ENCODE results near the gene RNF123. TPM values are rescaled to one million over a fixed set of nuclear protein-coding genes. Genes with fewer than 3 reads are reported as not detected.
"Not testable (repeated sequence)": the region's sequence is repeated elsewhere in the genome, so short reads cannot be mapped to it uniquely, and the experiment has no call there.

RNF123 gene
- total RNA-seq, 1 donor, result 31.5 TPM

GRCh38 chr3:49674497-49674983 is 14.8 kb upstream of the RNF123 start:
- H3K4me3 ChIP-seq (ENCODE audit: low read depth, low read length), result peak overlapping the region; percentile 82
- no peak for DNase-seq (ENCODE audit: low read depth)
- no peak for TF ChIP-seq CTCF (IDR thresholded peaks at IDR 0.05; ENCODE audit: insufficient read depth, low read depth, low read length)

GRCh38 chr3:49675912-49676311 is 13.4 kb upstream of the RNF123 start:
- DNase-seq (ENCODE audit: low read depth), result no peak
- TF ChIP-seq CTCF (IDR thresholded peaks at IDR 0.05; ENCODE audit: insufficient read depth, low read depth, low read length), result no peak

GRCh38 chr3:49680493-49681231 is 8.7 kb upstream of the RNF123 start:
- no peak for DNase-seq (ENCODE audit: low read depth)
- H3K4me3 ChIP-seq (ENCODE audit: low read depth, low read length), result no peak overlapping the region
- TF ChIP-seq CTCF (IDR thresholded peaks at IDR 0.05; ENCODE audit: insufficient read depth, low read depth, low read length), result no peak

More at GRCh38 chr3:49675912-49676311, 13.4 kb upstream of the RNF123 start:
- H3K4me3 ChIP-seq (ENCODE audit: low read depth, low read length), result no peak overlapping the region

GRCh38 chr3:49681232-49681522 is 8.2 kb upstream of the RNF123 start:
- H3K4me3 ChIP-seq (ENCODE audit: low read depth, low read length), result no peak overlapping the region
- no peak for TF ChIP-seq CTCF (IDR thresholded peaks at IDR 0.05; ENCODE audit: insufficient read depth, low read depth, low read length)
- DNase-seq (ENCODE audit: low read depth), result no peak

GRCh38 chr3:49681543-49681942 is 7.8 kb upstream of the RNF123 start:
- no peak for TF ChIP-seq CTCF (IDR thresholded peaks at IDR 0.05; ENCODE audit: insufficient read depth, low read depth, low read length)

GRCh38 chr3:49683162-49683561 is 6.2 kb upstream of the RNF123 start:
- H3K4me3 ChIP-seq (ENCODE audit: low read depth, low read length), result no peak overlapping the region
- no peak for TF ChIP-seq CTCF (IDR thresholded peaks at IDR 0.05; ENCODE audit: insufficient read depth, low read depth, low read length)
- DNase-seq (ENCODE audit: low read depth), result no peak

More at GRCh38 chr3:49681543-49681942, 7.8 kb upstream of the RNF123 start:
- no peak for DNase-seq (ENCODE audit: low read depth)
- H3K4me3 ChIP-seq (ENCODE audit: low read depth, low read length), result no peak overlapping the region

GRCh38 chr3:49684453-49684852 is 4.9 kb upstream of the RNF123 start:
- DNase-seq (ENCODE audit: low read depth); H3K4me3 ChIP-seq (ENCODE audit: low read depth, low read length): not testable (repeated sequence)

- H3K4me3 ChIP-seq (ENCODE audit: low read depth, low read length); DNase-seq (ENCODE audit: low read depth): not testable (repeated sequence)
Measured at GRCh38 chr3:49685103-49685502, 4.3 kb upstream of the RNF123 start.

GRCh38 chr3:49685846-49686245 is 3.5 kb upstream of the RNF123 start:
- not testable (repeated sequence) for DNase-seq (ENCODE audit: low read depth); H3K4me3 ChIP-seq (ENCODE audit: low read depth, low read length)

GRCh38 chr3:49686346-49686745 is 3.0 kb upstream of the RNF123 start:
- not testable (repeated sequence) for DNase-seq (ENCODE audit: low read depth)
- peak overlapping the region; percentile 43 for H3K4me3 ChIP-seq (ENCODE audit: low read depth, low read length)

- peak; percentile 44 for DNase-seq (ENCODE audit: low read depth)
- H3K4me3 ChIP-seq (ENCODE audit: low read depth, low read length), result peak overlapping the region; percentile 43
Measured at GRCh38 chr3:49686769-49687423, 2.5 kb upstream of the RNF123 start.

Data from fibroblast of villous mesenchyme (primary cell).